HG03520 (cell line): ENCODE data around the gene HECTD4.

Experiments
- ATAC-seq: cut with Tn5 transposase; IDR thresholded peaks from one replicate; pipeline ENCODE4 v1.9.1; 2021; ENCODE audit warnings: mild to moderate bottlenecking, moderate library complexity; ENCODE audit not compliant: unreplicated experiment

HECTD4 gene

GRCh38 chr12:112183141-112184021, 198.8 kb downstream of the HECTD4 start:
- no peak for ATAC-seq

- ATAC-seq, result no peak
These were observed 199.7 kb downstream of the HECTD4 start for GRCh38 chr12:112182499-112182898.

- ATAC-seq, result no peak
These were observed 201.8 kb downstream of the HECTD4 start for GRCh38 chr12:112180422-112180821.

- ATAC-seq, result no peak
These were observed 202.3 kb downstream of the HECTD4 start for GRCh38 chr12:112179916-112180315.

GRCh38 chr12:112179341-112179740, 202.9 kb downstream of the HECTD4 start:
- no peak for ATAC-seq

- no peak for ATAC-seq
These were observed 203.4 kb downstream of the HECTD4 start for GRCh38 chr12:112178796-112179195.

GRCh38 chr12:112176321-112177010, 205.8 kb downstream of the HECTD4 start:
- no peak for ATAC-seq

- ATAC-seq, result no peak
These were observed 206.7 kb downstream of the HECTD4 start for GRCh38 chr12:112175361-112176155.

- ATAC-seq, result no peak
These were observed 209.5 kb downstream of the HECTD4 start for GRCh38 chr12:112172556-112173324.

- no peak for ATAC-seq
These were observed 211.1 kb downstream of the HECTD4 start for GRCh38 chr12:112170971-112171596.

- ATAC-seq, result no peak
These were observed 211.9 kb downstream of the HECTD4 start for GRCh38 chr12:112170376-112170775.

- ATAC-seq, result no peak
These were observed 212.3 kb downstream of the HECTD4 start for GRCh38 chr12:112169966-112170365.

GRCh38 chr12:112169161-112169872, 212.9 kb downstream of the HECTD4 start:
- ATAC-seq, result no peak

GRCh38 chr12:112168561-112168971, 213.7 kb downstream of the HECTD4 start:
- no peak for ATAC-seq

GRCh38 chr12:112167718-112168525, 214.3 kb downstream of the HECTD4 start:
- no peak for ATAC-seq

- ATAC-seq, result no peak
These were observed 215.2 kb downstream of the HECTD4 start for GRCh38 chr12:112167031-112167461.

- no peak for ATAC-seq
These were observed 215.9 kb downstream of the HECTD4 start for GRCh38 chr12:112166051-112167015.
